Activated naive CD4-positive, alpha-beta T cell treated with anti-CD3 and anti-CD28 coated beads, Interleukin-2, amount 10 ng/mL, durations not matched to agents 7 days and 5 days (primary cell): ENCODE measurements around the gene DACH1.
"Not testable (repeated sequence)": the region's sequence is repeated elsewhere in the genome, so short reads cannot be mapped to it uniquely, and the experiment has no call there.

Experiments
- CTCF ChIA-PET: fragments of 350-600 bp; sonication (Branson Sonifier 250); formaldehyde crosslinking; loops from one replicate; lab custom pipeline; 2021; ENCODE audit warnings: antibody characterized with exemption; lab: Charles Lee
- DNase-seq: peaks from one replicate; pipeline ENCODE4 v3.0.0-alpha.2; 2020
- H3K27ac Mint-ChIP-seq: one replicate; pipeline ENCODE4 v1.8.0; 2021; ENCODE audit warnings: mild to moderate bottlenecking, moderate library complexity, mixed read lengths
- H3K27me3 Mint-ChIP-seq: one replicate; pipeline ENCODE4 v1.8.0; 2021; ENCODE audit warnings: mild to moderate bottlenecking, mixed read lengths
- H3K36me3 Mint-ChIP-seq: one replicate; pipeline ENCODE4 v1.8.0; 2021; ENCODE audit warnings: mixed read lengths
- H3K4me1 Mint-ChIP-seq: one replicate; pipeline ENCODE4 v1.8.0; 2021; ENCODE audit warnings: mixed read lengths
- H3K4me3 Mint-ChIP-seq: one replicate; pipeline ENCODE4 v1.8.0; 2021; ENCODE audit warnings: mild to moderate bottlenecking, moderate library complexity, mixed read lengths
- H3K9me3 Mint-ChIP-seq: one replicate; pipeline ENCODE4 v1.8.0; 2021; ENCODE audit warnings: mixed read lengths

The DACH1 gene

DNA sequence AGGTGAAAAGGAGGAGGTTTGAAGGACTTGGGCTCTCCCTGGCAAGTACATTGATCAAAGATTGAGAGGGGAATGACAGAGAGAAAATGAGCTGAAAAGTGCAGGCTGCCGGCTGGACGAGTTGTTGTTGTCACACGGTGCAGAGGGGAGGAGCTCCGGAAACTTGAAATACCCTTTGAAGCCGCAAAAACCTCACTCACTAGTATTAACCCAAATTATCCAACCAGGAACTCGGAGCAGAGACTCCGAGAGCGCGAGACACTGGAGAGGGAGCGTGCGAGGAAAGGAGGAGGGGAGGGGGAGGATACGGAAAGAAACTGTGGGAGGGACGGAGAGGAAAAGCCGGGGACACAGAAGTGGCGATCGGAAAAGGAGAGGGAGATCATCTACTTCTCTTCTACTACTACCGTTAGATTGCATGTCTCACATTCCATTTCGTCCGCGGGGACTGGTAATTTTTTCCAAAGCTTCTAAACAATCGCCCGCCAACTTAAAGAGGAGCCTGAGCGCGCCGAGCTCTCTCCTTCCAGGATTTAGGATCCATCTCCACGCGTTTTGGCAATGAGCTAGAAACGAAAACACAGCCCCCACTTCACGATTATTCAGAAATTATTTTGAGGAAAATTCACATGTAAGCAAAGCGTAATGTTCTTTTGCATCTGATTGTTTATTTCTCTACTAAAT, at the start of gene DACH1:
Gene DACH1 (minus strand): TSS at position 74 of the 684 bp plus-strand sequence.
- CTCF ChIA-PET = interaction anchor here (1.1 kb wide), 1 partner anchor 12 kb away, joined by 5 read pairs; no protein-coding TSS in a partner anchor
- H3K27ac Mint-ChIP-seq = peak within 1 kb of the TSS; percentile 60
- H3K27me3 Mint-ChIP-seq = peaks cover 72% of the 10 kb centered on the region
- peak within 1 kb of the TSS; percentile 64 for H3K4me3 Mint-ChIP-seq
- H3K36me3 Mint-ChIP-seq = peaks cover 4% of the 10 kb centered on the region
- no peaks in the 10 kb centered on the region for H3K9me3 Mint-ChIP-seq
- DNase-seq = peak; percentile 44
- peaks cover 23% of the 10 kb centered on the region for H3K4me1 Mint-ChIP-seq

DNA sequence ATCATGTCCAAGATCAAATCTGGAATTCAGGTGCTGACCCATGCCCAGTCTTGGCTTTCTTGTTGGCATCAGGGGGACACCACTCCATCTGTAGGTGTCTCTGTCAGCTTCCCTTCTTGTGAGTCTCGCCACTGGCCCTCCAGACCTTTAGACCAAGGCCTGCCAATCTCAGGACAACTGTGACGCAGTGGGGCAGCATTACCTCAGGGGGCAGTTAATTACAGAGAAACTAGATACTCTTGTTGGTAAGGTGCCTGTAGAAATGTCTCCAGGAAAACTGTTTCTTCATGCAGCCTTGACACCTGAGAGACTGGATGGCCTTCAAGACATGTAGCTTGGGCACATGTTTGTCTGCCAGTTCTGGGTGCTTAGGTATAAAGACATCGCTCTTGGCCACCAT, 46.7 kb upstream of the DACH1 start:
- no peaks in the 10 kb centered on the region for H3K27me3 Mint-ChIP-seq
- no peaks in the 10 kb centered on the region for H3K36me3 Mint-ChIP-seq
- no peak overlapping the region for H3K4me3 Mint-ChIP-seq
- no peak for DNase-seq
- no peaks in the 10 kb centered on the region for H3K9me3 Mint-ChIP-seq
- CTCF ChIA-PET = no interaction called here
- no peak overlapping the region for H3K27ac Mint-ChIP-seq
- no peaks in the 10 kb centered on the region for H3K4me1 Mint-ChIP-seq

DNA sequence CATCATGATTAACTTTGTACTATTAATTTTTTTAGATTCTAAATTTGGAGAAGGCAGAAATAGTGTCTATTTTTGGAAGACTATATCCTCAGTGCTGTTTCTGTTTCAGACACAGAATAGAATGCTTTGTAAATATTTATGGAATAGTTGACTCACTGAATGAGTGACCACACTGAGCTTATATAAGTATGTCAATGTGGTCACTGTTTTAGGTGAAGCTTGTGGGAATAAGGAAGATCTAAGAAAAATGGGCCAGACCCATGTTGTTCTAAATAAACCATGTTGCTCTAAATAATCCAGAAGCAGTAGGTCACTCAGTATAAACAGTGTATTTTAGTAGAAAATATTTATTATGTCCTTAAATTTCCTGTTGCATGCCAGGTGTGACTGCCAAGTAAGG, 45.5 kb upstream of the DACH1 start:
- Mint-ChIP-seq H3K36me3 (no peaks in the 10 kb centered on the region), H3K9me3 (no peaks in the 10 kb centered on the region), H3K4me3 (no peak overlapping the region), H3K27me3 (no peaks in the 10 kb centered on the region), H3K27ac (no peak overlapping the region), H3K4me1 (no peaks in the 10 kb centered on the region)
- DNase-seq = no peak
- CTCF ChIA-PET = no interaction called here

DNA sequence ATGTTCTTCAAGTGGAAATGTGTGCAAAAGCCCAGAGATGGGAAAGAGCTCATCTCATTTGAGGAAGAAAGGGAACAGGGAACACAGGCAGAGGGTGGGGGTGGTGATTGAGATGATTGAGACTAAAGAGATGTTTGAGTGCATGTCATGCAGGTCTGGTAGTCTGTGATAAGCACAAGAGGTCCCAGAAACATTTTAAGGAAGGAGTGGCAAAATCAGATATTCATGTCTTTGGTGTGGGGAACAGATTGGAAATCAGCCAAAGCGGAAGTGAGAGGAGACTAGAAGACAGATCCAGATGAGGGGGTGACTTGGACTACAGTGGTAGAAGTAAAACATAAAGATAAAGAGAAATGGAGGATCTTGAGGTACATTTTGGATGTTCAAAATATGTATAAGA, 39.4 kb upstream of the DACH1 start:
- Mint-ChIP-seq H3K9me3 (no peaks in the 10 kb centered on the region), H3K27ac (no peak overlapping the region), H3K27me3 (no peaks in the 10 kb centered on the region), H3K4me3 (no peak overlapping the region), H3K4me1 (no peaks in the 10 kb centered on the region), H3K36me3 (no peaks in the 10 kb centered on the region)
- no peak for DNase-seq
- CTCF ChIA-PET = interaction anchor here (0.6 kb wide), 1 partner anchor 408 kb away, joined by 3 read pairs; no protein-coding TSS in a partner anchor

DNA sequence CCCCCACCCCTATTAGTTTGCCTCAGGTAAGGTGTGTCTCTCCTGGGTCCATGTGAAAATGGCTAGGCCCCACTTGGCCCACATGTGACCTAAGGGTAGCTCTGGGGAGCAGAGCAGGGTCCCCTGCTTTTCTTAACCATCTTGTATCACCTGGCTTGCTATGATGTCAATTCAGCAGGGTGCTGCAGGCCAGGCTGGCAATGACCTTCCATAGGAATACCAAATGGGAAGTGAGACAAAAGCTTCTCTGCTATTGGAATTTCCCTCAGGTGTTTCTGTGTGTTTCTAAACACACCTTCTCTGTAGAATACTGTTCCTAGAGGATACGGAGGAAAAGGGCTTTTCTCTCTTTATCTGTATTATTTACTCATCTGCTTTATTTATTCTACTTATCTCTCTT, 35.7 kb upstream of the DACH1 start:
- Mint-ChIP-seq H3K9me3 (no peaks in the 10 kb centered on the region), H3K4me3 (no peak overlapping the region), H3K4me1 (no peaks in the 10 kb centered on the region), H3K27me3 (no peaks in the 10 kb centered on the region), H3K36me3 (no peaks in the 10 kb centered on the region), H3K27ac (no peak overlapping the region)
- no peak for DNase-seq
- CTCF ChIA-PET = no interaction called here

DNA sequence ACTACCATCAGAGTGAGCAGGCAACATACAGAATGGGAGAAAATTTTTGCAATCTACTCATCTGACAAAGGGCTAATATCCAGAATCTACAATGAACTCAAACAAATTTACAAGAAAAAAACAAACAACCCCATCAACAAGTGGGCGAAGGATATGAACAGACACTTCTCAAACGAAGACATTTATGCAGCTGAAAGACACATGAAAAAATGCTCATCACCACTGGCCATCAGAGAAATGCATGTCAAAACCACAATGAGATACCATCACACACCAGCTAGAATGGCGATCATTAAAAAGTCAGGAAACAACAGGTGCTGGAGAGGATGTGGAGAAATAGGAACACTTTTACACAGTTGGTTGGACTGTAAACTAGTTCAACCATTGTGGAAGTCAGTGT, 26.5 kb upstream of the DACH1 start:
- not testable (repeated sequence) for H3K27me3 Mint-ChIP-seq

DNA sequence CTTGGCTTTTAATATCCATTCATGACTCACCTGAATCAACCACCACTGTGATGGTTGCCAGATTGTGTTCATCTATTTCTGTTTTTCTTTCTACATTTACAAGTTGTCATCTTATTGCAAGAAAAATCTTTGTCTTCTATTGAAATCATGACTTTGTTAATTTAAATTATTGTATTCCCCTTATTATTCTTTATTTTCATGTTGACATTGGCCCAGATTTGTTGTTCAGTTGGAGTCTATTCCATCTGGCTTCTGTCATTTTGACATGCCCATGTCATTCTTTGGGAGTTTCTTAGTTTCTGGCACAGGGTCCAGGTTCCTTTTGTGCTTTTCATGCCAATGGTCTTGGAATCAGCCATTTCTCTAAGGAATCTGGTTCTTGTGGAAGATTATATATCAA, 19.9 kb upstream of the DACH1 start:
- no peaks in the 10 kb centered on the region for H3K27me3 Mint-ChIP-seq
- H3K9me3 Mint-ChIP-seq = no peaks in the 10 kb centered on the region
- no peak for DNase-seq
- H3K36me3 Mint-ChIP-seq = no peaks in the 10 kb centered on the region
- H3K27ac Mint-ChIP-seq = no peak overlapping the region
- no peaks in the 10 kb centered on the region for H3K4me1 Mint-ChIP-seq
- no peak overlapping the region for H3K4me3 Mint-ChIP-seq
- CTCF ChIA-PET = no interaction called here

More for the DNA sequence above, 26.5 kb upstream of the DACH1 start:
- H3K9me3 Mint-ChIP-seq, H3K4me1 Mint-ChIP-seq, H3K27ac Mint-ChIP-seq, DNase-seq, H3K36me3 Mint-ChIP-seq, CTCF ChIA-PET, H3K4me3 Mint-ChIP-seq: not testable (repeated sequence)

DNA sequence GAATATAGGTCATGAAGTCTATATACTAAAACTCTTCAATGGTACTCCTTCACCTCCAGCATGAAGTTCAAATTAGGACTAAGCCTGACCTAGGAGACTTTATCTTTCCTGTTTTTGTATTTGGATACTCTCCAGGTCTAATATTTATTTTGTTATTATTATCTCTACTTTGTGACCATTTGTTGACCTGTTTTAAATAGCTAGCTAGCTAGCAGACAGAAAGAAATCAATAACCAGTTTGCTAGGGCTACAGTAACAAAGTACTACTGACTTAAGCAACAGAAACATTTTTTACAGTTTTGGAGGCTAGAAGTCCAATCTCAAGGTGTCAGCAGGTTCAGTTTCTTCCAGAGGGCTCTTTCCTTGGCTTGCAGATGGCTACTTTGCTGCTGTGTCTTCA, 15.1 kb upstream of the DACH1 start:
- no peaks in the 10 kb centered on the region for H3K36me3 Mint-ChIP-seq
- H3K27ac Mint-ChIP-seq = no peak overlapping the region
- H3K27me3 Mint-ChIP-seq = no peaks in the 10 kb centered on the region
- DNase-seq = no peak
- peaks cover 2% of the 10 kb centered on the region for H3K4me1 Mint-ChIP-seq
- CTCF ChIA-PET = no interaction called here
- H3K4me3 Mint-ChIP-seq = no peak overlapping the region
- H3K9me3 Mint-ChIP-seq = no peaks in the 10 kb centered on the region

DNA sequence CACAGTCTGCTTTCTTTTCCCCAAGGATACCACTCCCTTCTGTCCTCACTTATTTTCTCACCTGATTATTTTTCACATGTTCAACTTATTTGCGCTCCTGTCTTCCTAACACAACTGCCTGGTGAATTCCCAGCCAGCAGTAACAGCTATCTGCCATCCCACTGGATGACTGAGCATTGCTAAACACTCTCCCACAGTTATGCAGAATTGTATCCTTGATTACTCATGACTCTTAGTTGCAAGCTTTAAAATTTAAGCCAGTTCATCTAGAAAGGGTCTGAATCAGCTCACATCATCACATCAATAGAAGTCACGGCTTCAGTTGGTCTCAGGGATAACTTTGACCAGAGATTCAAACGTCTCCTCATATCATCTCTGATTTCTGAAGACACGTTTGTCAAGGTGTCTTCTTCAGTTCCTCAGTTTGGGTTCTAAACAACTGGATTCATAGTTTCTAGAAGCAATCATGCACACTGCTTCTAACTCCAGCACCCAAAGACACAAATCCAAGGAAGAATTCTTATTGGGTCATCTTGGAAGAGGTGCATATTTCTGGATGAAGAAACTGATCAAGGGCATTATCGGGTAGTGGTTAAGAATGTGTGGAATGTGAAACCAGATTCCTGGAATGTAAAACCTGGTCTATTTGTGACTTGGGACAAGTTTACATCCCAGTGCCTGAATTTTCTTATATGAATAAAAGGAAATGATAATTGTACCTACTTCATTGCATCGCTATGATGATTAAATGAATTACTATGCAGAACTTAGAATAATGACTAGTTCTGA, 13.9 kb upstream of the DACH1 start:
- H3K27me3 Mint-ChIP-seq = no peaks in the 10 kb centered on the region
- no peak overlapping the region for H3K27ac Mint-ChIP-seq
- no peak for DNase-seq
- CTCF ChIA-PET = no interaction called here
- H3K4me3 Mint-ChIP-seq = no peak overlapping the region
- H3K36me3 Mint-ChIP-seq = no peaks in the 10 kb centered on the region
- H3K4me1 Mint-ChIP-seq = peaks cover 2% of the 10 kb centered on the region
- H3K9me3 Mint-ChIP-seq = no peaks in the 10 kb centered on the region

DNA sequence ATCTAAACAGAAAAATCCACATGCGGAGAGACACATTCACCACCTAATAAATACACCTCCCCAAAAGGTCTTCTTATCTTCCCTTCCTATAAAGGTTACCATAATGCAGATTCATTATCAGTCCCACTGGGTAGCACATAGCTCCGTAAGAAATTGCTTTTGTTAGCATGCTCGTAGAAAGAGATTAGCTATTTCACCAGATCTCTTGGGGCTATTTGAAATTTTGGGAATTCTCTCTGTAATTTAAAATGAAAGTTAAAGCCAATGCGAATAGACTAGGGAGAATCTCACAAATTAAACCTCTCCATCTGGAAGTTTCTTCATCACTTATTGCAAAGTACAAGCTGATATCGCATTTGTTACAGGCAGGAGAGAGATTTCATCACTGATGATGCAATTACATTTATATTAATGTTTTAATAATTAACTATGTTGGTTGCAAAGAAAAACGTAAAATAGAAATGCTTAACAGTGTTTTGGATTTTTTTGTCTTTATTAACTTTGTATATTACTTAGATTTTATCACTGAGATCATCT, 12.9 kb upstream of the DACH1 start:
- Mint-ChIP-seq H3K27ac (no peak overlapping the region), H3K36me3 (no peaks in the 10 kb centered on the region), H3K4me1 (peaks cover 2% of the 10 kb centered on the region), H3K9me3 (no peaks in the 10 kb centered on the region), H3K4me3 (no peak overlapping the region), H3K27me3 (no peaks in the 10 kb centered on the region)
- CTCF ChIA-PET = interaction anchor here (1.3 to 1.6 kb wide), 3 partner anchors 12 to 919 kb away, joined by 3 to 5 read pairs (median 3); no protein-coding TSS in a partner anchor
- DNase-seq = no peak

DNA sequence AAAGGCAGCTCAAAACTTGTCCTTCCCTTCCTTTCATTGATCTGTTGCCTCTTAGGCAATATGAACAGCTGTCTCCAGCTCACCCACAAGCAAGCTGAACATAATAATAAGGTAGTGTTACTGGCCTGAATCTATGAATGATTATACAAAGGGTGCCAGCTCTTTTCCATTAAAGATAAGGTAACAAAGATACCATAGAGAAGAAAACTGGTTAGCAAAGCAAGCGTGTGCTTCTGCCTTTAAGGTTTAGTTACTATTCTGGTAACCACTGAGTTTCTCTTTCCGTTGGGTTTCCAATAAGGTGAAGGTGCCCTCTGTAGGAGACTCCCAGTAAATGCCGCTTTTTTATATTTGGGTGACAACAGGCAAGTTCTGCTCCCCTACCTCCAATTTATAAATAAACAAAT, 12.1 kb upstream of the DACH1 start:
- H3K36me3 Mint-ChIP-seq = no peaks in the 10 kb centered on the region
- H3K27me3 Mint-ChIP-seq = no peaks in the 10 kb centered on the region
- peaks cover 2% of the 10 kb centered on the region for H3K4me1 Mint-ChIP-seq
- CTCF ChIA-PET = interaction anchor here (0.6 to 1.6 kb wide), 8 partner anchors 11 to 918 kb away, joined by 3 to 5 read pairs (median 4); no protein-coding TSS in a partner anchor
- no peak for DNase-seq
- no peak overlapping the region for H3K27ac Mint-ChIP-seq
- no peaks in the 10 kb centered on the region for H3K9me3 Mint-ChIP-seq
- no peak overlapping the region for H3K4me3 Mint-ChIP-seq

DNA sequence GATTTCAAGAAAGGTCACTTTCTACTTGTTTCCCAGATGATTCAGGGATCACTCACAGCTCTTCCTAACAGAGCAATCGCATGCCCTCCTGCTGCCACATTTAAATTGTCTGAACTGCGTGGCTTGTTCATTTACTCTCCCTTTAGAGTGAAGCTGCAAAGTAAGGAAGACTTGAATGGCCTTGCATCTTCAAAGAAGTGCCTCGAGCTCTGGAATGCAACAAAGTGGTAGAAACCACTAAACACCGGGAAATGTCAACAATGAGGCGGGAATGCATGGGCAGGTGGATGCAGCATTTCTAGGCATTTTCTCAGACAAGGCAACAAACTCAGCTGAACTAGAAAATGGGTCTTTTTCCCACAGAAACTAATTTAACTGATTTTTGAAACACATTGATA, 10.3 kb upstream of the DACH1 start:
- H3K27me3 Mint-ChIP-seq = no peaks in the 10 kb centered on the region
- no peak for DNase-seq
- H3K9me3 Mint-ChIP-seq = no peaks in the 10 kb centered on the region
- CTCF ChIA-PET = no interaction called here
- no peak overlapping the region for H3K27ac Mint-ChIP-seq
- no peaks in the 10 kb centered on the region for H3K36me3 Mint-ChIP-seq
- peaks cover 2% of the 10 kb centered on the region for H3K4me1 Mint-ChIP-seq
- H3K4me3 Mint-ChIP-seq = no peak overlapping the region

DNA sequence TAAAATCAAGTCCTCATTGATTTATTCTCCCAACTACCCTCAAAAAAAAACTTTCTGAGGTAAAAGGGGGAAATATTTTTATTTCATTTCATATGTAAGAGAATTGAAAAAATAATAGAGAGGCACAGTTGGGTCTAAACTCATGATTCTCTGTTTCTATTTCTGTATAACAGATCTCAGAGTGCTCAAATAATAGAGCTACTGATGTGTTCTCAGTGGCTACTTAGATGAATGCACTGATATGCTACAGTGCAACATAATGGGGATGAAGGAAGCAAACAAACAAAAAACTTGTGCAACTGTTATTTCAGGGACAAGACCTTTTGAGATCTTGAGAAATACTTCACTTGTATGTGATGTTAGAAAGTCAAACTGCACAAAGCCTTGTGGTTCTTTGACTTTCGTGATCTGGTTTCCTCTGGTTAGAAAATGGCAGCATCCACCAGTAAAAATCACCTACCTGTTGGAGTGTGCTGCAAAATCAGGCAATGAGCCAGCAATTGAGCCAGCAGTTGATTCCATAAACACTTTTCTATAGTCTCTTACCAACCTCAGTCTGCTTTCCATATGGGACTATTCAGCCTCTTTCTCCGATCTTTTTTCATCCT, 9.7 kb upstream of the DACH1 start:
- Mint-ChIP-seq H3K9me3 (no peaks in the 10 kb centered on the region), H3K27ac (no peak overlapping the region), H3K4me3 (no peak overlapping the region), H3K27me3 (peaks cover 4% of the 10 kb centered on the region), H3K36me3 (no peaks in the 10 kb centered on the region), H3K4me1 (peaks cover 2% of the 10 kb centered on the region)
- no peak for DNase-seq
- CTCF ChIA-PET = no interaction called here

DNA sequence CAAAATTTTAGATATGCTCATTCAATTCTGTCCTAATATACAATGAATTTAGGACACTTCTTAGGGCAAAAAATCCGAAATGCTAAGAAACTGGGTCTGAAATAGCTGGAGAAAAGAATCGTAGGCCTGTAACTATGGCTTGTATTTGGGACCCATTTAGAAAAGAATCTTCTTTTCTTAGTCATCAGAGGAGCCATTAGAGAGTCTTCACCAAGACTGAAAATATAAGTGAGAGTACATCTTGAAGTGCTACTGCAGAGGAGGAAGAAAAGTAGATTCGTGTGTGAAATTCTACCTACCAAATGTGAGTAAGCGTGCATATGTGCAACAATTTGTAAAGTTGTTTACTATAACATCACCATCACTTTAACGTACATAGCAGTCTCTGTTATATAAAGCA, 8.8 kb upstream of the DACH1 start:
- no peak overlapping the region for H3K27ac Mint-ChIP-seq
- peaks cover 5% of the 10 kb centered on the region for H3K27me3 Mint-ChIP-seq
- H3K9me3 Mint-ChIP-seq = no peaks in the 10 kb centered on the region
- DNase-seq = no peak
- no peak overlapping the region for H3K4me3 Mint-ChIP-seq
- peaks cover 2% of the 10 kb centered on the region for H3K4me1 Mint-ChIP-seq
- no peaks in the 10 kb centered on the region for H3K36me3 Mint-ChIP-seq
- CTCF ChIA-PET = no interaction called here
